Measurements from ENCODE around the gene RPL10.

The RPL10 gene

DNA sequence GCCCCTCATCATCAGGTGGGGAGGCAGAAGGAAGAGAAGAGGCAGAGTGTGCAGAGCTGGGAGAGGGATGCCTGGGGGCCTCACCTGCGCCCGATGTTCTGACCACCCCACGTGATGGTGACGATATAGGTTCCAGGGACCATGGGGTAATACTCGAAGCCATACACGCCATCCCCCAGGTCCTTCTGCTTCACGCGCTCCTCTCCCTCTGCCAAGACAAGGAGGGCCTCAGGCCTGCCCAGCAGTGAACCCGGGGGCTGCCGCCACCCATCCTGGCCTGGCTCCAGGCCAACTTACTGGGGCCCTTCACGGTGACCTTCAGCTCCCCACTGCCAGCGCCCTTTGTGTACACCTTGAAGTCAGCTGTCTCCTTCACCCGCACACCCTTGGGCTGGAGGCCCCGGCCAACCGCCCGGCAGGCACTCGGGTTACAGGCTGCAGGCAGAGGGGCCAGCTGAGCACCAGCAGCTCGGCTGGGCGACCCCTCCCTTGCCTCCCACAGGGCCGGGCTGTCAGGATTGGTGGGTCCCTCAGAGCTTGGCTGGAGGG lies 33.1 kb upstream of the RPL10 start:
- no peak overlapping the region for H3K9ac ChIP-seq (ENCODE audit: low read length)
- H3K4me1 ChIP-seq (ENCODE audit: control insufficient read depth, low read depth, low read length), result peaks cover 3% of the 10 kb centered on the region
- H3K4me3 ChIP-seq (ENCODE audit: low read length), result no peak overlapping the region
- peaks cover 2% of the 10 kb centered on the region for H3K9me3 ChIP-seq (ENCODE audit: control insufficient read depth, low read depth, low read length)
- H3K27ac ChIP-seq (ENCODE audit: low read length), result no peak overlapping the region
- peaks cover 75% of the 10 kb centered on the region for H3K36me3 ChIP-seq (ENCODE audit: control insufficient read depth, low read depth, low read length)
- H3K27me3 ChIP-seq (ENCODE audit: control insufficient read depth, insufficient read depth, low read length), result no peaks in the 10 kb centered on the region

DNA sequence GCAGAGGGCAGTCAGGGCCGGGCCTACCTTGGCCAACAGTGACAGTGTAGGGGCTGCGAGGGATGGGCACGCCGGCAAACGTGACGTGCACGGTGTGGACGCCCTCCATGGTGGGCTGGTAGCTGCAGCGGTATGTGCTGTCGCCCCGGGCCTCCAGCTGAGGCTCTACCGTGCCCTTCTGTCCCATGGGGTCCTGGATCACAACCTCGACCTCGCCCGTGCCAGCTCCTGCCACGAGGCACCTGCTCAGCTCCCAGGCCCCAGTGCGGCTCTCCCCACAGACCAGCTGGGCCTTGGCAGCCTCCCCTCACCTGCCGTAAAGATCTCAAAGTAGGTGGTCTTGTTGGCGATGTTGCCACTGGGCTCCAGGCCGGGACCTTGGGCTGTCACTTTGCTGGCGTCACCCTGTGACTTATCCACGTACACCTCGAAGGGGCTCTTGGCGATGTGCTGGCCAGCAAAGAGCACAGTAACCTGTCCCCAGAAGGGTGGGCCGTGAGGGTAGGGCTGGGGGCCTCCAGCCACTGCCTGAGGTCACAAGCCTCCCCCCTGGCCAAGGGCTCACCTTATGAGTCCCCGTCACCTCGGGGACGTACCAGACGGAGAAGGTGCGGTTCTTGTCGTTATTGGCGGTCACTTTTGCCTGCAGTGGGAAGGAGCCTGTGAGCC lies 32.0 kb upstream of the RPL10 start:
- Histone ChIP-seq H3K4me1 (ENCODE audit: control insufficient read depth, low read depth, low read length) (peaks cover 3% of the 10 kb centered on the region), H3K27ac (ENCODE audit: low read length) (no peak overlapping the region), H3K9ac (ENCODE audit: low read length) (no peak overlapping the region), H3K4me3 (ENCODE audit: low read length) (no peak overlapping the region), H3K9me3 (ENCODE audit: control insufficient read depth, low read depth, low read length) (peaks cover 2% of the 10 kb centered on the region), H3K27me3 (ENCODE audit: control insufficient read depth, insufficient read depth, low read length) (no peaks in the 10 kb centered on the region), H3K36me3 (ENCODE audit: control insufficient read depth, low read depth, low read length) (peaks cover 68% of the 10 kb centered on the region)

DNA sequence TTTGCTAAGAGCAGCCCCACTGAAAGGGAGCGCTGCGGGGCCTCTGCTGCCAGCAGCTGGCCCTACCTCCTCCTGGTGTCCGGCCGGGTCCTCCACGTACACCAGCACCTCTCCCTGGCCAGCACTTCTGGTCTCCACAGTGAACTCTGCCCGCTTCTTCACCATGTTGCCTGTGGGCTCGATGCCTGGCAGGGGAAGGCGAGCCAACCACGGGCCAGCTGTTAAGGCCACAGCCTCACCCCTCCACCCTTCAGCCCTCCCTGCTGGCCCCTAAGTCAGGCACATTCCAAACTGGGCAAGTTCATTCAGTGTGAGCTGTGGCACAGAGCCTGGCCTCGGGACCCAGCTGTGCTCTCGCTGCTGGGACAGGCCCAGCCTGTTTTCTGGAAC lies 31.5 kb upstream of the RPL10 start:
- Histone ChIP-seq H3K27ac (ENCODE audit: low read length) (no peak overlapping the region), H3K9ac (ENCODE audit: low read length) (no peak overlapping the region), H3K36me3 (ENCODE audit: control insufficient read depth, low read depth, low read length) (peaks cover 63% of the 10 kb centered on the region), H3K9me3 (ENCODE audit: control insufficient read depth, low read depth, low read length) (peaks cover 2% of the 10 kb centered on the region), H3K4me3 (ENCODE audit: low read length) (no peak overlapping the region), H3K4me1 (ENCODE audit: control insufficient read depth, low read depth, low read length) (peaks cover 3% of the 10 kb centered on the region), H3K27me3 (ENCODE audit: control insufficient read depth, insufficient read depth, low read length) (no peaks in the 10 kb centered on the region)

DNA sequence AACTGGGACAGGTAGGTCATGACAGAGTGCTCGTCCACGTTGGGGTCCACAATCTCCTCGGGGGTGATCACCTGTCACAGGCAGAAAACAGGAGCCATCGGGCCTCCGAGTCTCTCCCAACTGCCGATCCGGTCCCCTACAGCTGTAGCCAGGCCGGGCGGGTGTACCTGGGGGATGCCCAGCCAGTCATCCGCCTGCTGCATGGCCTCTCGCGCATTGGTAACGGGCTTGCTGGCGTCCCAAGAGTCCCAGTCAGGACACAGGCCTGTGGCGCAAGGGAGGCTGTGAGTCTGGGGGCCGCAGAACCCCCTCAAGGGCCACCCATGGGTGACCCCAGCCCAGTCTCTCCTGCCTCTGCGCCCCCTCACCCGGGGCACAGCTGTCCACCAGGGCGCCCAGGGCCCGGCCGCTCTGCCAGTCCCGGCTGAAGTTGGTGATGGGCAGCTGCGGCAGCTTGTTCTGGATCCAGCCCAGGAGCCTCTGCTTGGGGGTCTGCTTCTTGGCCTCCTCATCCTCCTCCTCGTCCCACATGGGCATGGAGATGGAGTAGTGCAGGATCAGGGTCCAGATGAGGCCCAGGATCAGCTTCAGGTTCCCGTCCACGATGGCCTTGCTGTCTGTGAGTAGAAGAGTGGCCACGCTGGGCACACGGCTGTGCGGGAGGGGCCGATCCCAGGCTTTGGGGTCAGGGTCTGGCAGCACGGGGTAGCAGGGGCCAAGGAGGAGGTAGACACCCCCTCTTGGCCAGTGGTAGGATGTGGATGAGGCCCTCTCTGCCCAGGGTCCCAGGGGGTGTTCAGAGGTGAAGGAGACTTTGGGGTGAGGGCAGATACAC lies 30.5 kb upstream of the RPL10 start:
- peaks cover 3% of the 10 kb centered on the region for H3K4me1 ChIP-seq (ENCODE audit: control insufficient read depth, low read depth, low read length)
- no peak overlapping the region for H3K9ac ChIP-seq (ENCODE audit: low read length)
- peaks cover 2% of the 10 kb centered on the region for H3K9me3 ChIP-seq (ENCODE audit: control insufficient read depth, low read depth, low read length)
- H3K27ac ChIP-seq (ENCODE audit: low read length), result no peak overlapping the region
- no peak overlapping the region for H3K4me3 ChIP-seq (ENCODE audit: low read length)
- H3K36me3 ChIP-seq (ENCODE audit: control insufficient read depth, low read depth, low read length), result peaks cover 52% of the 10 kb centered on the region
- no peaks in the 10 kb centered on the region for H3K27me3 ChIP-seq (ENCODE audit: control insufficient read depth, insufficient read depth, low read length)

DNA sequence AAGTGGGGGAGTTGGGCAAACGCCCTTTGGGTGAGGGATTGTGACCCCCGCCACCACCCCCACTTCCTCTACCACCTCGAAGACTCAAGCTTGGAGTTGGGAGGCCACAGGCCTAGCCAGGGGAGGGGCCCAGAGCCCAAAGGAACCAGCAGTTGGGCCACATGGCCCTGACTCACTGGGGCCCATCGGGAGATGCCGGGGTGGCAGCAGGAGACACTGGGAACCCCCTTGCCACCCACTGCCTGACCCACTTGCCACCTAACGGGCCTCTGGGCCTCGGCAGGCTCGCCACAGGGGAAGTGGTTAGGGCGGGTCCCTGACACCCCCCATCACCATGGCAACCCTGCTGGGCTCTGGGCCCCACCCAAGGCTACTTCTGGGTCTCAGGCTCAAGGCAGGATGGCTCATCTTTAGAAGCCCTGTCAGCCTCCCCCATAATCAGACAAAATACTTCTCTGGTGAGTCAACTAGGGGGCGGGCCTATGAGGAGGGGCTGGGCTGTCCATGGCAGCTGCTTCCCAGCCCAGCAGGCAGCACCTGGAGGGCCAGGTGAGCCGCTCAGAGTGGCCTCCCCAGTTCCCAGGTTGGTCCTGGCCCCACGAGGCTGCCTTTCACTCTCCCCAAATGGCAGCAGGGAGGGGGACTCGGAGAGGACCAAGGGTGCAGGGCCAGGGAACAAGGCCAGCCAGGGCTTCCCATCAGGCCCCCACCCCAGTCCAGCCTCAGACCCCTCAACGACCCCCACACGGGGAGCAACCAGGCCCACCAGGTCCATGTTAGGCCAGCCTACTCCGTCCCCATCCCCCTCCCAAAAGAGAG lies 29.3 kb upstream of the RPL10 start:
- Histone ChIP-seq H3K9me3 (ENCODE audit: control insufficient read depth, low read depth, low read length) (peaks cover 2% of the 10 kb centered on the region), H3K27me3 (ENCODE audit: control insufficient read depth, insufficient read depth, low read length) (peaks cover 2% of the 10 kb centered on the region), H3K4me1 (ENCODE audit: control insufficient read depth, low read depth, low read length) (peaks cover 8% of the 10 kb centered on the region), H3K27ac (ENCODE audit: low read length) (peak overlapping the region; percentile 86), H3K4me3 (ENCODE audit: low read length) (peak overlapping the region; percentile 66), H3K9ac (ENCODE audit: low read length) (peak overlapping the region; percentile 79), H3K36me3 (ENCODE audit: control insufficient read depth, low read depth, low read length) (peaks cover 47% of the 10 kb centered on the region)

DNA sequence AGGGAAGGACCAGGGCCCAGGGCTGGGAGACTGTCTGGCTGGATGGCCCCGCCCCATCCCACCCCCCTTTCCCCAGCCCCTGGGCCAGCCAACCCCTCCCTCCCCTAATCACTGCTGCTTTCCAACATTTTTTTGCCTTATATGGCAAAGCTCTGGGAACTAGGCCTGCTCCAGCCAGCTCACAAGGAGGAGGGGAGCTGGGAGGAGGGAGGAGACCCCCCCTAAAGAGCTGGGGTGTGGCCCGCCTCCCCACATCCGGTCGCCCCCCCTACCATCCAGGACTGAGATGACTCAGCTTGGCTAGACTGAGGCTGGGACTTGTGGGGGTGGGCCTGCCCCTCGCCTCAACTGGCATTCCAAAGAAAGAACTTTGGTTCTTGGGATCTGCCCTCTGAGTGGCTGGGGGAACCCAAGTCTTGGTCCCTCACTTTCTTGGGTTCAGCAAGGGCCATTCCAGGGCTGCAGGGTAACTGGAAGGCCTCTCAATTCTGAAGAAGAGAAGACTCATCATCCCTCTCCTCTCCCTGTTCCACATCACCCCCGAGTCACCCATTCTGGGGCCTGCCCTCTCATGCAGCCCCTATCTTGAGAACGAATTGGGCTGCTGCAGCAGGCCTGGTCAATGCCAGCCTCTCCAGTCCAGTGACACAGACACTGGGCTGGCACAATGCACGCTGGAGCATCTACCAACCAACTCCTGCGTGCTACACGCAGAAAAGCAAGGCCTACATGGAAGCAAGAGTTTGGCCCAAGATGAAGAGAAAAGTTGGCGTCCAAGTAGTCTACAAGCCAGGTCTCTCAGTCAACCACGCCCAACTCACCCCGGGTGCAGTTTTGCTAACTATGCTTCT lies 28.5 kb upstream of the RPL10 start:
- Histone ChIP-seq H3K27ac (ENCODE audit: low read length) (peak overlapping the region; percentile 90), H3K9me3 (ENCODE audit: control insufficient read depth, low read depth, low read length) (peaks cover 2% of the 10 kb centered on the region), H3K4me1 (ENCODE audit: control insufficient read depth, low read depth, low read length) (peaks cover 10% of the 10 kb centered on the region), H3K9ac (ENCODE audit: low read length) (peak overlapping the region; percentile 96), H3K27me3 (ENCODE audit: control insufficient read depth, insufficient read depth, low read length) (peaks cover 6% of the 10 kb centered on the region), H3K36me3 (ENCODE audit: control insufficient read depth, low read depth, low read length) (peaks cover 39% of the 10 kb centered on the region), H3K4me3 (ENCODE audit: low read length) (peak overlapping the region; percentile 91)

DNA sequence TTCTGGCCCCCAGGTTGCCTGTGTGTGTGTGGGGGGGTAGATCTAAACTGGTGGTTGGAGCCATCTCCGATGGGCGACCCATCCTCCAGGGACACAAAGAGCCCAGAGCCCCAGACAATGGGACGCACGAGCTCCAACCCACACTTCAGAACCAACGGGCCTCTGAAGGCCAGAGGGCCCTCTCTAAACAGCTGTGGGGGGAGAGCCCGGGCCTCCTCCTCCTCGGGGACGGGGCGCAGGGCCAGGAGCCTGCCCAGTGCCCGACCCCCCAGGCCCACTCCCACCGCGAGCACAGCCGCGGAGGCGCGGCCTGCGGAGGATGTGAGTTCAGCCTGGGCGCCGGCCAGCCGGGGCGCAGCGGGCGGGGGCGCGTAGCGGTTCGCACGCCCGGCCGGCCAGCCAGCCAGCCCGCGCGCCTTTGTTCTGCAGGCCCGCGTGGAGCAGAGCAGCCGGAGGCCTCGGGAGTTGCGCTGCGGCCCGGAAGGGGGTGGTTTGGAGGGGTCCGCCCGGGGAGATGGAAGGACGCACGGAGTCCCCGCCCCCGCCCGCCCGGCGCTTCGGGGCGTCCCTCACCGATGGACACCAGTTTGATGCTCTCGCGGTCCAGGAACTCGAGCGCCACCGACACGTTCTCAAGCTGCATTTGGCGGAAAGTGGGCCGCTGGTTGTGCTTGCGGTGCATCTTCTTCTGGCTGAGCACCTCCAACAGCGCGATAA lies 27.7 kb upstream of the RPL10 start:
- Histone ChIP-seq H3K4me3 (ENCODE audit: low read length) (peak overlapping the region; percentile 91), H3K9me3 (ENCODE audit: control insufficient read depth, low read depth, low read length) (peaks cover 2% of the 10 kb centered on the region), H3K36me3 (ENCODE audit: control insufficient read depth, low read depth, low read length) (peaks cover 31% of the 10 kb centered on the region), H3K9ac (ENCODE audit: low read length) (peak overlapping the region; percentile 96), H3K27ac (ENCODE audit: low read length) (peak overlapping the region; percentile 90), H3K4me1 (ENCODE audit: control insufficient read depth, low read depth, low read length) (peaks cover 10% of the 10 kb centered on the region), H3K27me3 (ENCODE audit: control insufficient read depth, insufficient read depth, low read length) (peaks cover 11% of the 10 kb centered on the region)

DNA sequence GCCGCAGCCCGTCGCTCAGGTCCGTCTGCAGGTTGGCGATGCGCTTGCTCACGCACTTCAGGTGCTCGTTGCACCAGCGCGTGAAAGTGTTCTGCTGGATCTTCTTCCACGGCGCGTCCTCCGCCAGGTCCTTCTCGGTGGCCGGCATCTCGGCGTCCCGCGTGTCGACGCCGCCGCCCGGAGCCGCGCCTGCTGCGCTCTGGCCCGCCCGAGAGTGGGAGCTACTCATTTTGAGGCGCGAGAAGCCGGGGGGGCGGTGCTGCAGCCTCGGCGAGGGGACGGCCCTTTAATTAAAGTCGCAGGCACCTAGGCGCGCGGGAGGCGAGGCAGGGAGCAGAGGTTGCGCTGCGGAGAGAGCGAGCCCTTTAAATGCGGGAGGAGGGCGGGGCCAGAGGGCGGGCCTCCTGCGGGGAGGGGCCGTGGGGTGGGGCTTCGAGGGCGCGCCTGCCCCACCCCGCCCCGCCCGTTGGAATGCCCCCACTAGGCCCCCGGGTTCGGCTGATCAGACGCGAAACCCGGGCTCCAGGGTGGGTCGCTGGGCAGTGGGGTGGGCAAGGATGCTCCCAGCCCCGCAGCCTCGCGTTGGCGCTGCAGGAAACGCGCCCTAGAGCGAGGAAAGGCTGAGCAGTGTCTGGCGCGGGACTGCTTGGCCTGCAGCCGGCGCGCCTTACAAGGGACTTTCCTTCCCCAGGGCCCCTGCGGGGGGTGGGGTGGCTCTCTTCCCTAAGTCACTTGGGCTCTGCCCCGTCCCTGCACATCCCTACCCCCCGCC lies 27.0 kb upstream of the RPL10 start:
- peak overlapping the region; percentile 96 for H3K9ac ChIP-seq (ENCODE audit: low read length)
- H3K27ac ChIP-seq (ENCODE audit: low read length), result peak overlapping the region; percentile 78
- peaks cover 24% of the 10 kb centered on the region for H3K36me3 ChIP-seq (ENCODE audit: control insufficient read depth, low read depth, low read length)
- peak overlapping the region; percentile 91 for H3K4me3 ChIP-seq (ENCODE audit: low read length)
- peaks cover 11% of the 10 kb centered on the region for H3K27me3 ChIP-seq (ENCODE audit: control insufficient read depth, insufficient read depth, low read length)
- peaks cover 10% of the 10 kb centered on the region for H3K4me1 ChIP-seq (ENCODE audit: control insufficient read depth, low read depth, low read length)
- H3K9me3 ChIP-seq (ENCODE audit: control insufficient read depth, low read depth, low read length), result peaks cover 1% of the 10 kb centered on the region

DNA sequence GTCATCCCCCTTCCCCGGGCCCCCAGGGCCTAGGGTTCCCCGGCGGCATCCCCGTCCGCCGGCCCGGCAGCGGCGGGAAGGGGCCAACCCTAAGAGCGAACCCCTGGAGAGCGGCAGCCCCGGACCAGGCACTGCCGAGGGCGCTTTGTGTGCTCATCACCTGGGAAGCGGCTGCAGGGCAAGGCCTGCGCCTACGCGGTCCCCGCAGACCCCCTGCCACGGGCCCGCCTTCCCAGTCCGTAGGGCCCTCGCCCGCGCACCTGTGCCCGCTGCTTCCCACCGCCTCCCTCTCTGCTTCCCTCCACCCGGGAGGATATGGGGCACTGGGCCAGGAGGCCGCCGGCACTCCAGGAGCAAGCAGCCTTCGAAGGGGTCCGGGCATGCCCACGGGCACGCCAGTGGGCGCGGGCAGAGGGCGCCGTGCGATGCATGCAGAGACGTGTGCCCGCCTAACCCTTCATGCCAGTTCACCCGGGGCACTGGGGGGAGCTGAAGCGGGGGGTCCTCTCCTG lies 26.3 kb upstream of the RPL10 start:
- no peak overlapping the region for H3K9ac ChIP-seq (ENCODE audit: low read length)
- H3K36me3 ChIP-seq (ENCODE audit: control insufficient read depth, low read depth, low read length), result peaks cover 18% of the 10 kb centered on the region
- H3K4me1 ChIP-seq (ENCODE audit: control insufficient read depth, low read depth, low read length), result peaks cover 10% of the 10 kb centered on the region
- no peaks in the 10 kb centered on the region for H3K9me3 ChIP-seq (ENCODE audit: control insufficient read depth, low read depth, low read length)
- H3K27me3 ChIP-seq (ENCODE audit: control insufficient read depth, insufficient read depth, low read length), result peaks cover 11% of the 10 kb centered on the region
- no peak overlapping the region for H3K27ac ChIP-seq (ENCODE audit: low read length)
- H3K4me3 ChIP-seq (ENCODE audit: low read length), result peak overlapping the region; percentile 48

Measured in iPS-18a (cell line).